Gastrocnemius medialis (tissue), 4 donors: ENCODE results near the gene APBA1. TPM values are rescaled to one million over a fixed set of nuclear protein-coding genes. Genes with fewer than 3 reads are reported as not detected.
"Not testable (repeated sequence)": the region's sequence is repeated elsewhere in the genome, so short reads cannot be mapped to it uniquely, and the experiment has no call there.

Experiments used
- ATAC-seq, 2 donors: fragments of 150-250 bp; one replicate each; pipeline ENCODE4 v1.9.1; 2016
- DNase-seq, 2 donors: peaks; one replicate each; pipeline ENCODE4 v3.0.0-alpha.2; 2019
- H3K27ac ChIP-seq, 4 donors: fragments of 200-600 bp; sonication (generic); 1 replicate in 1 of 4; 2 replicates in 3 of 4; pipeline ENCODE4 v1.5.1; 2016 to 2018; ENCODE audit warnings: mild to moderate bottlenecking in 2 of 4, moderate library complexity in 1 of 4
- H3K27me3 ChIP-seq, 3 donors: fragments of 200-600 bp; sonication (generic) in 2 of 3; 1 replicate in 1 of 3; 2 replicates in 2 of 3; pipeline versions ENCODE4 v1.5.1 to v1.6.0; 2016 to 2019; ENCODE audit warnings: mild to moderate bottlenecking in 1 of 3, moderate library complexity in 1 of 3
- H3K36me3 ChIP-seq, 2 donors: fragments of 200-600 bp; sonication (generic) in 1 of 2; one replicate each; pipeline ENCODE4 v1.5.1; 2017 to 2018
- H3K4me1 ChIP-seq, 2 donors: fragments of 200-600 bp; sonication (generic) in 1 of 2; one replicate each; pipeline ENCODE4 v1.5.1; 2016 to 2017; ENCODE audit warnings: mild to moderate bottlenecking in 2 of 2
- H3K4me3 ChIP-seq, 4 donors: fragments of 200-600 bp; sonication (generic) in 3 of 4; 1 replicate in 1 of 4; 2 replicates in 3 of 4; pipeline ENCODE4 v1.5.1; 2016 to 2019; ENCODE audit warnings: mild to moderate bottlenecking in 2 of 4
- H3K9me3 ChIP-seq, 3 donors: fragments of 200-600 bp; sonication (generic) in 2 of 3; 1 replicate in 1 of 3; 2 replicates in 2 of 3; pipeline ENCODE4 v1.5.1; 2016 to 2019
- CTCF ChIP-seq, 5 experiments: fragments of 450-650 bp in 3 of 5; fragments of 200-600 bp in 2 of 5; sonication (generic) in 2 of 5; IDR thresholded peaks in 4 of 5; conservative IDR thresholded peaks in 1 of 5; 1 replicate in 4 of 5; 2 replicates in 1 of 5; pipeline ENCODE4 v1.5.1; 2016 to 2019; ENCODE audit warnings: antibody characterized with exemption in 5 of 5, mild to moderate bottlenecking in 3 of 5, moderate library complexity in 3 of 5
- POLR2A ChIP-seq, 2 donors: fragments of 450-650 bp; IDR thresholded peaks; one replicate each; pipeline ENCODE4 v1.6.1; 2017; ENCODE audit warnings: antibody characterized with exemption in 2 of 2, mild to moderate bottlenecking in 2 of 2, moderate library complexity in 2 of 2
- in situ Hi-C, 4 donors: fragments of 200-750 bp; cut with MboI; loops; one replicate each; pipeline versions ENCODE4 v1.15.0 to v1.8.0; 2017; ENCODE audit warnings: low sequenced_read_pairs in 4 of 4
- intact Hi-C: fragments of 100-400 bp; cut with DNase I; formaldehyde crosslinking; loops from one replicate; pipeline ENCODE4 v1.15.1; 2023; ENCODE audit warnings: low total_unique reads
- total RNA-seq, 4 donors: library from RNA; depleted of rRNA; stranded (reverse); fragments of >200 nt; gene quantifications; one replicate each; pipeline versions ENCODE4 v1.1.0 to v1.2.3, GENCODE V29; 2016

The APBA1 gene
- total RNA-seq, 4 donors from 2014 or later, result 0.61 to 2.3 (median 1.4) TPM

- no peak overlapping the region for H3K4me3 ChIP-seq
- no peaks in the 10 kb centered on the region for H3K36me3 ChIP-seq
- no peak overlapping the region for H3K27ac ChIP-seq
- no peak for ATAC-seq
- TF ChIP-seq CTCF (IDR thresholded peaks at IDR 0.05 in 4 of 5, conservative IDR thresholded peaks at IDR 0.05 in 1 of 5) (no peak), POLR2A (IDR thresholded peaks at IDR 0.05) (no peak)
- in situ Hi-C loops (loop anchor here in 1 of 4 donors (25.0 kb wide), 1 partner anchor 476 kb away; no protein-coding TSS in a partner anchor), intact Hi-C loops (no loop called here)
- no peaks in the 10 kb centered on the region for H3K9me3 ChIP-seq
- H3K27me3 ChIP-seq, result no peaks in the 10 kb centered on the region
- H3K4me1 ChIP-seq, result no peaks in the 10 kb centered on the region
- DNase-seq, result no peak
Measured at GRCh38 chr9:69411246-69411645, 260.9 kb downstream of the APBA1 start.

GRCh38 chr9:69409936-69410335, 262.2 kb downstream of the APBA1 start:
- ATAC-seq, H3K27me3 ChIP-seq, H3K4me1 ChIP-seq, intact Hi-C loops, DNase-seq, H3K9me3 ChIP-seq, H3K36me3 ChIP-seq, H3K27ac ChIP-seq, H3K4me3 ChIP-seq: not testable (repeated sequence)
- in situ Hi-C loops, result loop anchor here in 1 of 4 donors (25.0 kb wide), 1 partner anchor 477 kb away; no protein-coding TSS in a partner anchor

GRCh38 chr9:69400470-69400869, 271.7 kb downstream of the APBA1 start:
- ATAC-seq (no peak), DNase-seq (no peak)
- intact Hi-C loops, result no loop called here
- H3K9me3 ChIP-seq, result no peaks in the 10 kb centered on the region
- H3K27ac ChIP-seq, result no peak overlapping the region
- H3K27me3 ChIP-seq, result no peaks in the 10 kb centered on the region
- in situ Hi-C loops, result loop anchor here in 1 of 4 donors (25.0 kb wide), 1 partner anchor 487 kb away; no protein-coding TSS in a partner anchor
- H3K4me1 ChIP-seq, result peaks cover 4 to 16% of the 10 kb centered on the region in 2 donors
- H3K4me3 ChIP-seq, result no peak overlapping the region
- TF ChIP-seq POLR2A (IDR thresholded peaks at IDR 0.05), result no peak
- TF ChIP-seq CTCF (IDR thresholded peaks at IDR 0.05 in 4 of 5, conservative IDR thresholded peaks at IDR 0.05 in 1 of 5), result no peak
- no peaks in the 10 kb centered on the region for H3K36me3 ChIP-seq

GRCh38 chr9:69397384-69398214, 274.6 kb downstream of the APBA1 start:
- H3K4me1 ChIP-seq, result peaks cover 6 to 21% of the 10 kb centered on the region in 2 donors
- in situ Hi-C loops, result loop anchor here in 3 of 4 donors (10.0 to 25.0 kb wide), 3 partner anchors 63 to 1215 kb away; partner anchors contain the start of gene ENTREP1 (in 1 of the 3)
- DNase-seq, result peak; percentile 76 to 78
- H3K27me3 ChIP-seq, result no peaks in the 10 kb centered on the region
- peak; percentile 93 to 95 for ATAC-seq
- peak overlapping the region; percentile 29 to 42 (median 38) for H3K4me3 ChIP-seq
- no peaks in the 10 kb centered on the region for H3K9me3 ChIP-seq
- TF ChIP-seq CTCF (IDR thresholded peaks at IDR 0.05 in 4 of 5, conservative IDR thresholded peaks at IDR 0.05 in 1 of 5) (no peak), POLR2A (IDR thresholded peaks at IDR 0.05) (no peak)
- peak overlapping the region; percentile 80 to 97 (median 88) for H3K27ac ChIP-seq
- intact Hi-C loops, result loop anchor here (2.0 to 10.0 kb wide), 3 partner anchors 17 to 123 kb away; partner anchors contain the start of gene ENTREP1
- no peaks in the 10 kb centered on the region for H3K36me3 ChIP-seq

GRCh38 chr9:69396759-69397158, 275.4 kb downstream of the APBA1 start:
- intact Hi-C loops, result loop anchor here (2.0 to 10.0 kb wide), 3 partner anchors 16 to 122 kb away; partner anchors contain the start of gene ENTREP1
- no peaks in the 10 kb centered on the region for H3K27me3 ChIP-seq
- H3K4me3 ChIP-seq, result no peak overlapping the region
- peak overlapping the region; percentile 80 to 97 (median 88) for H3K27ac ChIP-seq
- H3K36me3 ChIP-seq, result no peaks in the 10 kb centered on the region
- peaks cover 15 to 30% of the 10 kb centered on the region in 2 donors for H3K4me1 ChIP-seq
- DNase-seq, result no peak
- H3K9me3 ChIP-seq, result no peaks in the 10 kb centered on the region
- in situ Hi-C loops, result loop anchor here in 3 of 4 donors (10.0 to 25.0 kb wide), 3 partner anchors 62 to 1216 kb away; partner anchors contain the start of gene ENTREP1 (in 1 of the 3)
- no peak for ATAC-seq
- no peak for TF ChIP-seq CTCF (IDR thresholded peaks at IDR 0.05 in 4 of 5, conservative IDR thresholded peaks at IDR 0.05 in 1 of 5)
- TF ChIP-seq POLR2A (IDR thresholded peaks at IDR 0.05), result no peak
